T47D (cell line): Measurements from ENCODE around the gene DPT.
A peak's percentile ranks its signal among the peaks of the same experiment; 100 is the strongest.

ENCODE experiments used
- DNase-seq, 2 experiments: peaks; one replicate each; pipeline versions ENCODE4 v3.0.0 to v3.0.0-alpha.2; 2011 to 2012; ENCODE audit warnings: low read depth in 1 of 2, low spot score in 1 of 2
- JUND ChIP-seq: IDR thresholded peaks from 2 replicates; pipeline ENCODE4 v1.6.1; 2012; ENCODE audit warnings: low read depth
- in situ Hi-C: cut with HindIII; loops from 2 replicates; pipeline ENCODE4 v1.10.0; 2016; ENCODE audit warnings: low sequenced_read_pairs, low pct_unique_long_range_greater_than_20kb

Gene DPT

DNA sequence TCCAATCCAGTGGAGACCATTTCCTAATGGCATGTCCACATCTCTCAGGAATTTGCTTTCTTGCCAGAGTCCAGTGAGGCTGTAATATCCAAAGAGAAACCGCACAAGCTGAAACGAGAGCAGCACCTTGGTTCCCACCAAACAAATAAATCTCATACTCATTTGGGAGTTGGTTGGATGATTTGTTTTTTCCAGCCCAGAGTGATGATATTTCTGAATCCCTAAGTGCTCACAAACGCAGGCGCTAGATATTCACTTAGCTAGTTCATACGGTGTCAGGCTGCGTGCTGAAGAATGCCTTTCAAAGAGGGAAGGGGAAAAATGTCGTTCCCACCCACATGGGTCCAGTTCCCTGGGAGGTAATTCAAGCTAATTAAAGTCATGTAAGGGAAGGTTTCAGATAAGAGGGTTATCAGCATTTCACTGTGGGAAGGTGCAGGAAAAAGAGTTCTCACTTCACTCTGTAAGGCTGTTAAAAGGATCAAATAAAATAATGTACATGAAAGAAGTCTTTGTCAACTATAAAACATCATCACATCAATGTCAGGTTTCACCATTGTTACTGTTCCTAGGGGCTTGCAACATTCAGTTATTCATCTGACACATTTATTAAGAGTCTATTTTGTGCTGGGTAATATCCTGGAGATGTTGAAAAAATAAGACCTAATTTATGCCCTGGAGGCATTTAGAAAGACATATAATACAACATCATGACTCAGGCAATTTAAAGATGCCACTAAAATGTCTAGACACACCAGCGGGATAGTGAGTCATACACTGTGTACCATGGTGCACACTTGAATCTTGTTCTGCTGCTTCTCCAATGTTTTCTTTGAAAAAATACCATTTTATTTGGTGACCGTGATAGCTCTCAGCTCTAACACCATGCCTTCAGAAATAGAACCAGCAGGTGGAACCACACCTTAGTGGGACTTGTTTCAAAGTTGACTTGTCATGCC, 19.3 kb downstream of the DPT start:
- no peak for TF ChIP-seq JUND
- peak in 1 of 2 experiments; percentile 33 for DNase-seq
- in situ Hi-C loops = no loop called here

DNA sequence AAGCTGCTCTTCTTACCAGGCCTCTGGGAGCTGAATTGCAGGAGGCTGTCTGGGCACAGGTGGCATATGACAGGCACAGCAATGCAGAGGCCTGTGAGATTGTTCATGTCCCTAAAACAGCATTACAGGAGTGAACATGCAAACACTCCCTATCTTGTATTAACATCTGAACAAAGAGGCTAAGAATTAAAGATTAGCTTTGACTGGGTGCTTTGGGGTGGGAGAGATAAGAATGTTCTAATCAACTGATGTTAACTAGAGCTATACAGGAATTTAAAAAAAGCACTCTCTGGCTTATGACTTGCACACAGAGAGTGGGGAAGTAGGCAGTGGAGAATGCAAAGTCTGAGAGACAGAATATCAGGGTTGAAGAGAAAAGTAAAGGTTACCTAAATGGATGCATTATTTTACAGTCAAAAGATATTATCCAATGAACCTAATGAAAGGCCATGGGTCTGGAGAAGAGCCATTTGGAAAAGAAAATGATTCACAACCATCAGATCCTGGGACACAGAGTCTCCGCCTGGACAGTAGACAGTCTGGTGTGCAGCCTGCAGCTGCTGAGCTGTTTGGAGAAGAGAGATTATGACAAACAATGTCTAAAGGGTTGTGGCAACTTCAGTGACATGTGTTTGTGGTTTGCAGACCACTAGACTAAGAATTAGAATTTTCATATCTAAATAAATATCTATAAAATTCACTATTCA, 20.2 kb downstream of the DPT start:
- TF ChIP-seq JUND = no peak
- in situ Hi-C loops = no loop called here
- DNase-seq = no peak

DNA sequence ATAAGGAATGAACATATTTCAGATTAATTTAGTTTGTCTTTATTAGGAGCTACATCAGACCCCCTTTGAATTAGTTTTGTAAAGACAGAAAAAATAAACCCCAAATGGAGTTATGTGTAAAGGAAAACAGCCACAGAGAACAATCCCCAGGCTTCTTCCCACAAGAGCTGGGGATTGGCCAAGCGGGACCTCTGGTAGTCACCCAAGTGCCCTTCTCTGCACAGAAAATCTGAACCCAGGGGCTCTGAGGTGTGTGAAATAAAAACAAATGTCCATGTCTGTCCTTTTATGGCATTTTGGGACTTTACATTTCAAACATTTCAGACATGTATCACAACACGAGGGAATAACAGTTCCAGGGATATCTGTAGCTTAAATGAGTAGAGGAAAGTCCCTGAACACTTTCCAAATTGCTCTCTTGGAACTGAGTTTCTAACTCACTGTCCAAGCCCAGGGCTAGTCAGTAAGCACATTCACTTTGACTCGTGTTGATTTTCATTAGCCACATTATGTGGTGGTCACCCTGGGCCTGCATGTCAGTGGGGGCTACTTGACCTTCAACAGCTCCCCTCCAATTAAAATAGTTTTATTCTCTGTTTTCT, 22.5 kb downstream of the DPT start:
- in situ Hi-C loops = no loop called here

DNA sequence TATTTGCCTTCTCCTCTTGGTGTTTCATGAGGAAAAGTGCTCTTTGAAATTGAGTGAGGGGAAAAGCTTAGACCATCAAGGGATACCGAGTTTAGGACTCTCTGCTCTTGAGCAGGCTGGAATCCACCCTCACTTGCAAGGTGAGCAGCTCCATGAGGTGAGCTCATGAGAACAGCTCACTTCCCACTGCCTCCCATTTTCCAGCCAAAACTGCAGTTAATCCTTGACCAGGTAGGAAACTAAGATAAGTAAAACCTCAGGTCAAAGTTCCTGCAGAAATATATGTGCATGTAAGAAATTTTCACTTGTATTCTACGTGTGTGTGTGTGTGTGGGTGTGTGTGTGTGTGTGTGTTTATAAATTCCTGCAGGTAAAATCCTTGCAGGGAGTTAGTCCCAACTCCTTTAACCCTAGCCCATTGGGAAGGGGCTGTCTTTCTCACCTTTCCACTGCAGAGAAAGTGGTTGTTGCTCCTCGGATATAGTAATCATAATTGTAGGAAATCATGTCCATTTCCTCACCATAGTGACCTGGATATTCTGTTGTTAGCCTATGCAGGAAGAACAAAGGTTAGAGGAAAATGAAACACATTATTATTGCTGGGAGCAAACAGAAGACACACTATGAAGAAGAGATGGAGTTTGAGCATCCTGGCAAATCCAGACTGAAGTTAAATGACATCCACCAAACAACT, 28.3 kb downstream of the DPT start:
- no peak for TF ChIP-seq JUND
- DNase-seq = no peak
- in situ Hi-C loops = no loop called here

More for the DNA sequence above, 22.5 kb downstream of the DPT start:
- no peak for TF ChIP-seq JUND
- no peak for DNase-seq

- DNase-seq = no peak
- TF ChIP-seq JUND = no peak
- in situ Hi-C loops = no loop called here
Observed at GRCh38 chr1:168698453-168698852, 30.6 kb downstream of the DPT start.

DNA sequence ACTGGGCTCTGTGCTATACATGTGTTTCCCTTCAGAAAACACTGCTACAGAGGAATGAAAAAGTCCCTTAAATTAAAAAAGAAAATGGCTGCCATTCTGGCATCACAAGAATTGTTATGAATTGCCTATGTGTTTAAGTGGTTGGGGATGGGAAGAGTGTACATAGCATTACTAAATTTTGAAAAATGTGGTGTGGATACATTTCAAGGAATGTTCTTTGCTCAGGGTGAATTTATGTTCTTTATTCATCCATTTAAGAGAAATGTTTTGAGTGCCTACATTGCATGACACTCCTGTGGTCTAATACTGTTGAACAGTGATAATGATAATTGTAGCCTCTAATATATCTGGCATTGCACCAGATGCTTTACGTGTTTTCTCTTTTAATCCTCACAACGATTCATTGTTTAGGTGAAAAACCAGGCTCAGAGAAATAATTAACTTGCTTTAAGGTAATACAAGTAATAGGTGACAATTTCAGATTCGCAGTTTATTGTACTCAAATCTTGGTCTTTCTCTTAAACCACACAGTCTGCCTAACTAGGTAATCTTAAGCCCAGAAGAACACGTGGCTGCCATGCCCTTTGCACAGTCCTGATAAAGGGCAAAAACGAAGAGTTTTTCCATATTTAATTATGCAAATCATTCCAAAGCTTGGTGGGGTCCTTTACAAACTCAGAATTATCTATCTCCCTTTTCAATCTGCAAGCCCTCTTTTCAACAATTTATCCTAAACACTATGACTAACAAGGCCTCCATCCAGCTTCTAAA, 31.5 kb downstream of the DPT start:
- TF ChIP-seq JUND = no peak
- in situ Hi-C loops = no loop called here
- no peak for DNase-seq

GRCh38 chr1:168696125-168696760, 32.8 kb downstream of the DPT start:
- in situ Hi-C loops = no loop called here
- no peak for TF ChIP-seq JUND
- DNase-seq = no peak

DNA sequence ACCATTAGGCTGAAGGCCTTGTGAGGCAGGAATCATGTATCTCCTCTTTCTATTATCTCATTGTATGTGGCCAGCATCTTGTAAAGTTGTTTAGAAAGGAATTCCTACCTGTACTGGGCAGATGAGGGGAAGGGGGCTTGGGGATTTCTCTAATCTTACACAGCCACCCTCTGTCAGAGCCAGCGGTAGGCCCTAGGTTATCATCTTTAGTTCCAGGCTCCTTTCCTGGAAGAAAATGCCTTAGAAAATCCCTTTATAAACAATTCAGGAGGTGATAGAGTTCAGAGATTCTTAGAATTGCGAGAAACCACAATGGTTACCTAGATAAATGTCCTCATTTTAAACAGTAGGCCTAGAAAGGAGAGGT, 35.2 kb downstream of the DPT start:
- no peak for TF ChIP-seq JUND
- in situ Hi-C loops = no loop called here
- DNase-seq = no peak

GRCh38 chr1:168693197-168693871, 35.7 kb downstream of the DPT start:
- in situ Hi-C loops = no loop called here
- DNase-seq = no peak
- no peak for TF ChIP-seq JUND

DNA sequence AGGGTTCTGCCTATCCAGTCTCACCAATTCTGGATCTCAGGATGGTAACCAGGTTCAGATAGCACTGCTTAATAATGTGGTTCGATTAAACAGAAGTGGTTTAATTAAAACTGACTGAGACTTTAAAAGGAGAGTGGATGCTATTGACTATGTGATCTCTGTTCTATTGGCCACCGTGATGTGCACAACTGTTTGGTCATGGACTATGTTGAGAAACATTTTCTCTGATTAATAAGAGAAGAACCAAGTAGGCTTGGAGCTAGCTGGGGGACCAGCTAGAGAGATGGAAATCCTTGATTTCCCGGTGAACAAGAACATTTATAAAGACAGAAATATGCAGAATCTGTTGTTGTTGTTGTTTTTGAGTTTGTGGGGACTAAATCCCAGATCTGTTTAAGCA, 36.5 kb downstream of the DPT start:
- DNase-seq = no peak
- no peak for TF ChIP-seq JUND
- in situ Hi-C loops = no loop called here

DNA sequence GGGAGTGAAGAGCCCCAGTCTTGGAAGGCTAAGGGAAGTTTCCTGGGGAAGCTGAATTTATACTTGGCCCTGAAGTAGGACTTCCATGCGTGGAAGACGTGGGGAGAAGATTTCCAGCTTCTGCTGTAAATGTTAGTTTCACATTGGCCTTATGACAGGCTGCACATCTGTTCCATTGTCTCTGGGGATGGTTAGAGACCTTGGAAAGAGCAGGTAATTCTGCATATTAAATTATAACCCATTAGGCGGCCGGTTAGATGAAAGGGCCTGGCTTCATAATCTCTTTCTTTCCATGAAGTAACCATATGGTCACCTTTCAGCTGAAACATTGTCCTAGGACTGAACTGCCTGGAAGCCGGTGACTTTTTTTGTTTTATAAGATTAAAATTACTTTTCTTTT, 37.5 kb downstream of the DPT start:
- no peak for DNase-seq
- in situ Hi-C loops = no loop called here
- no peak for TF ChIP-seq JUND
